Activated CD8-positive, alpha-beta memory T cell treated with anti-CD3 and anti-CD28 coated beads for 1 hour (primary cell): ENCODE results near the gene PLK2.

Experiments used
- DNase-seq, 2 donors: peaks; one replicate each; pipeline ENCODE4 v3.0.0-alpha.2; 2020; ENCODE audit warnings: low read depth in 1 of 2; ENCODE audit errors: extremely low read depth in 1 of 2

The PLK2 gene

DNA sequence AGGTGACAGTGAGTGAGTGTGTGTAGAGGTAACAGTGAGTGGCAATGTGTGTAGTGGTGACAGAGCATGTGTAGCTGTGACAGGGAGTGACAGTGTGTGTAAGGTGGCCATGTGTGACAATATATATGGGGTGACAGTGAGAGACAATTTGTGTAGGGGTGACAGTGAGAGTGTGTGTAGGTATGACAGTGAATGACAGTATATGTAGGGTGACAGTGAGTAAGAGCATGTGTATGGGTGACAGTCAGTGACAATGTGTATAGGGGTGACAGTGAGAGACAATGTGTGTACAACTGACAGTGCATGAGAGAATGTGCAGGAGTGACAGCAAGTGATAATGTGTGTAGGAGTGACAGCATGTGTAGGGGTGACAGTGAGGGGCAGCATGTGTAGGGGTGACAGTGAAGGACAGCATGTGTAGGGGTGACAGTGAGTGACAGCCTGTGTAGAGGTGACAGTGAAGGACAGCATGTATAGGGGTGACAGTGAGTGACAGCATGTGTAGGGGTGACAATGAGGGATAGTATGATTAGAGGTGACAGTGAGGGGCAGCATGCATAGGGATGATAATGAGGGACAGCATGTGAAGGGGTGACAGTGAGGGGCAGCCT, 21.3 kb upstream of the PLK2 start:
- DNase-seq = no peak

DNA sequence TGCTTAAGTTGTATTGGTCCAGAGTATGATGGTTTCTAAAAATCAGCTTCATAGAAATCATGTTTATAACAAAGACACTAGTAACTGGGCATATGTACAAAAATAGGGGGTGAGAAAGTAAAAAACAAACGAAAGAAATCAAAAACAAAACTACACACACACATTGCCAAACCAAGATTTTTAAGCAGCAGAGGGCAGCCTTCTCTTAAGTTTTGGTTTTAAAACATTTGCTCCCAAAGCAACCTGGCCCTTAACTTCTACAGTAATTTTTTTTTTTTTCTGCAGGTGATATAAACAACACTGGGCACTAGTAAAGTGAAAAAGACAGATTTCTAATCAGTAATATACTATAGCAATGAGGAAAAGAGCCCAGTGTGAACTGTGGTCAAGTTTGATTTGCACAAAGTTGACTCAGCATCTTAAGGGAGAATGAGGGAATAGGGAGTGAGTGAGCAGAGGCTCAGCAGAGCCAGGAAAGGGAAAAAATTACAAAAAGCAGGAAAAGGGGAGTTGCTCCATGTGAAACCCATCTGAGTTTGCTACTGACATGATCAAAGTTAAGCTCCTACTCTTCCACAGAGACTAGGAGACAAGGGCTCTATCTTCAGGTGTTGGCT, 18.0 kb upstream of the PLK2 start:
- no peak for DNase-seq

DNA sequence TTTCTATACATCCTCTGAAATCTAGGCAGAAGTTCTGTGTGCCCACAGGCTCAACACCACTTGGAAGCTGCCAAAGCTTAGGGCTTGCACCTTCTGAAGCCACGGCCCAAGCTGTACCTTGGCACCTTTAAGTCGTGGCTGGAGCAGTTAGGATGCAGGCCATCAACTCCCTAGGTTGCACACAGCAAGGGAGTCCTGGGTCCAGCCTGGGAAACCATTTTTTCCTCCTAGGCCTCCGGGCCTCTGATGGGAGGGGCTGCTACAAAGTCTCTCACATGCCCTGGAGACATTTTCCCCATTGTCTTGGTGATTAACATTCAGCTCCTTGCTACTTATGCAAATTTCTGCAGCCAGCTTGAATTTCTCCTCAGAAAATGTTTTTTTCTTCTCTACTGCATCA, 15.5 kb upstream of the PLK2 start:
- no peak for DNase-seq

DNA sequence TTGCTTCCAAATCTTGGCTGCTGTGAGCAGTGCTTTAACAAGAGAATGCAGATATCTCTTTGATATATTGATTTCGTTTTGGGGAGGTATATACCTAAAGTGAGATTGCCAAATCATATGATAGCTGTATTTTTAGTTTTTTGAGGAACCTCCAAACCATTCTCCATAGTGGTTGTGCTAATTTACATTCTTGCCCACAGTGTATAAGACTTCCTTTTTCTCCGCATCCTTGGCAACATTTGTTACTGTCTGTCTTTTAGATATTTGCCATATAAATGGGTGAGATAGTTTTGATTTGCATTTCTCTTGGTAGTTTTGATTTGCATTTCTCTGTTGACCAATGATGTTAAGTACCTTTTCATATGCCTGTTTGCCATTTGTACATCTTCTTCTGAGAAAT, 10.0 kb upstream of the PLK2 start:
- DNase-seq = no peak

DNA sequence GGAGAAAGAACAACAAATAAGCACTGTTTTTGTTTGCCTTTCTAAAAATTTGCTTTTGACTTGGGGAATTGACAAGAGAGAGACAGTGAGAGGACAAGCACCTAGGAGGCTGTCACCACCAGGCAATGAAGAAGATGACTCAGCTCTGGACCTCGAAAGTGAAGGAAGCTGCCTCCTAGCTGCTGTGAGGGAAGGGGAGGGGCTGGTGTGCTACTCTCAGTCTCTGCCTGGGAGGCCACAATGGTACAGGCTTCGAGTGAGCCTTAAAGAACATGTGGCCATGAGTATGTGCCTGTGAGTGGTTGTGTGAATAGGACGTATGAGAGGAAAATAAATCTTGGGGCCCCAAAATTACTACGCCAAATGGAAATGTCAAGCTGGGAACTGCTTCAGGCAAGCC, 7.1 kb upstream of the PLK2 start:
- DNase-seq = no peak

DNA sequence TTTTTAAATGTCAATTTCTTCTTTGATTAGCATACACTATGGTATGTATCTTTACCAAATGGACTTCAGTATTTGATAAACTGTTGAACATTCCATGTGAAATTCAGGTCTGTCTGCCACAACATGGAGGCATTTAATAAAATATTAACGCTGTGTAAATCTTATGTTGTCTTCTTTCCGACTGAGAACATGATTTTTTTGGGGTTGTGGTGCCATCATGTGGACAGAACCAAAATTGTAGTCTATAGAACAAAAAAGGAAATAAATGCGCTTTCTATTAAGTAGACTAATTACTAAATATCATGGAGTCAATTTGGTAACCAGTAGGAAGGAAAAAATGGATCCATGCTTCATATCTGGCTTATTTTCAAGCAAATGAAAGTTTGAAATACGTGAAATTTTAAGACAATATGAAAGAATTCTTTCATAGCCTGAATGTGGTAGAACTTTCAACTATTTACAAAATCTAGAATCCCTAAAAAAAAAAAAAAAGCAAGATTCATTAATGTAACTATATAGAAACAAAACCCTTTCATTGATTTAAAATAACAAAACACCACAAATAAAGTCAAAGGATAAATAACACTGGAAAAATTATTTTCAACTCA, 2.8 kb upstream of the PLK2 start:
- DNase-seq = no peak

DNA sequence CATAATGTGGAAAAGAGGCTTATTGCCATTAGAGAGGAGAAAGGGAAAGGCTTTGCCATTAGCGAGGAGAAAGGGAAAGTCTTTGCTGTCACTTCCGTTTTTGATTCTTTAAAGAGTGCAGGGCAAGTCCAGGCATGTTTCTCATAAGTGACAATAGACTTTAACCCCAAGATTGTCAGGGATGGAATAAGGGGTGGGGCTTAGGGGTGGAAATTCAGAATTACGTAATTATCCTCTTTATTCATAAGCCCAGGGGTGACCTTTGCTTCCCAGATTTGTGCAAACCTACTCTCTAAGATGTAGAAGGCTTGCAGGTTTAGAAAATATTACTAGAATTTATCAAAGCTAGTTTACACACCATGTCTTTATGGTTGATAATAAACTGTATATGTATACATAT, 2.3 kb upstream of the PLK2 start:
- DNase-seq = no peak

DNA sequence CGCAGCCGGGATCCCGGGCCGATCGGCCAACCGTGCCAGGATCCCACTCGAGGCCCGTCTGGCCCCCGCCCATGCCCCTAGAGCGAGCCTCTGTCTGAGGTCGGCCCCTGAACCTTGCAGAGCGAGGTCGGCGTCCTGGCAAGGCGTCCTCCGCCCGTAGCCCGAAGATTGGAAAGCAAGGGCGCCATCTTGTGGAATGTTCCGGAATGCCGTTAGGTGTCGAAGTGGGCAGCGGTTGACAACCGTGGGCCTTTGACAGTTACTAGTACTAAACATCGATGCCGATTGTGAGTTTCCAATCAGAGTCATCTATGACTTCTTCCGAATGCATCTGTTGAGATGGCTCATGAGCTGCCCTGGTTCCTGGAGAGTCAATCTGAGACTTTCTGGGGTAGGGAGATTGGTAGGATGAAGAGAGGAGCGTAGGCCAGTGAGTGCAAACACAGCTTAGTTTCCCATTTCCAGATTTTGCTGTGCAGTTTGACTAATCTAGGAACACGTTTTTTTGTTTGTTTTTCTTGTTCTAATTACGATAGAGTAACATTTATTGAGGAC, 923 bp upstream of the PLK2 start:
- peak; percentile 79 to 80 for DNase-seq

DNA sequence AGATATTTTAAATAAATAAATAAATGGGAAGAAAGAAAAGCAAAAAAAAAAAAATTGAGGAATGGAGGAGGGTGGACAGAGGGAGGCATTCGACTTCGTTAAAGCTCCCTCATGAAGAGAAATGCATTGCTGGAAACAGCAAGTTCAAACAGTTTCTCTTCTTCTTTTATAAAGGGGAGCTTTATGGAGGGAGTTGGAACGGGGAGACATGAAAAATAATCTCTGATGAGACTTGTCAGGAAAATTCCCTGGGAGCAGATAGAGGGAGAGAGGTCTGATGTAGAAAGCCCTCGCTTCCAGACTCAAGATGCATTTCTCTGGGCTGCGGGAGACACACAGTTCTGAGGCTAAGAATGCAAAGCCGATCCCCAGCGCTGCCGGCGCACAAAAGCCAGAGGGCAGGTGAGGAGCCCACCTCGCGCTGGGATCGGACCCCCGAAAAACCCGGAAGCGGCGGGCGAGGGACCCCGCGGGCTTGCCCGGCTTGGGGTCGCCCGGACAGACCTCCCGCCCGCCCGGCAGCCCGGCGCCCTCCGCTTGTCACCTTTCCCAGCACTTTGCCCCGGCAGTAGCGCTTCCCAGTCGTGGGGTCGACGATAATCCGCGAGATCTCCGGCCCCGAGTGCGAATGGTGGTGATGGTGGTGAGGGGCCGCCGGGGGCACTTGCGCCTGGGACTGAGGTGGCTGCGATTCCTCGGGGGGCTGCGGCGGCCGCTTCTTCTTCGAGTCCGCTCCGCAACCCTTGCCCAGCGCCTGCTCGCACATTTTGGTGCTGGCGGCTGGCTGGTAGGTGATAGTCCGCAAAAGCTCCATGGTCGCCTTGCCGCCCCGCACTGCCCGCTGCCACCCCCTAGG, 512 bp downstream of the PLK2 start:
- peak in 1 of 2 donors; percentile 14 for DNase-seq

DNA sequence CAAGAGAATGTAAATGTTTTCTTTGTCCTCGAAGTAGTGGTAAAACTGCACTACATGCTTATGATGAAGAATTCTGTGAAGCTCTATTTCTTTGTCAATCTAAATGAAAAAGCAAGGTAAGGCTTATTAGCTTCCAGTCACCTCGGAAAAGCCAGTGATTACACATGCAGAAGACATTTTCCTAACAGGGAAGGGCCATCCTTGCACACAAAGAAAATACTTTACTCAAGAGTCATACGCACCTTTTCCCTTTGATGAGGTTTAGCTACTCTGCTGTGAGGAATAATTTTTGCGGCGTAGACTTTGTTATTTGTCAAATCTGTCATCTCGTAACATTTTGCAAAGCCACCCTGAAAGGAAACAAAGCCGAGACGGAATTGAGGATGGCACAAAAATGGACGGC, 1.1 kb downstream of the PLK2 start:
- DNase-seq = no peak

DNA sequence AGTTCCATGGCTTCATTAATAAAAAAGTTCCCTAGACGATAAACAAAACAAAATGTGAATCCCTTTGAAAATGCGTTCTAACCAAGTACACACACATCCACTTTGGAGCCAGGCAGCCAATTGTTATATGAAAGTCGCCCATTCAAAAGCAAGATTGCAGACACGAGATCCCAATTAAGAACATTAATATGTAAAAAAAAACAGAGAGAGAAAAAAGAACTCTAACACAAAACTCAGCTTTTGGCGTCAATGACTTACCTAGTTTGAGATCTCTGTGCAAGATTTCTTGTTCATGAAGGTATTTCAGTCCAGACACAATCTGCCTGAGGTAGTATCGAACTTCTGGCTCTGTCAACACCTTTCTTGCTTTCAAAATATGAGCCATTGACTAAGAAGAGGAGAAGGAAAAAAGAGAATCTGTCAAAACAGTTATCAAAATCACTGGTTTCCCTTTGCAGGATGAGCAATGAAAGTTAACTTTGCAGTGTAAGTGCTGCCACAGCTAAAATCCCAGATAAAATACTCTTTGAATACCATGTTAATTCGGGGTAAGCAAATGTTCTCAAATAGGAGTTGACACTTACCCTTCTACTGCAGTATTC, 1.6 kb downstream of the PLK2 start:
- DNase-seq = no peak

DNA sequence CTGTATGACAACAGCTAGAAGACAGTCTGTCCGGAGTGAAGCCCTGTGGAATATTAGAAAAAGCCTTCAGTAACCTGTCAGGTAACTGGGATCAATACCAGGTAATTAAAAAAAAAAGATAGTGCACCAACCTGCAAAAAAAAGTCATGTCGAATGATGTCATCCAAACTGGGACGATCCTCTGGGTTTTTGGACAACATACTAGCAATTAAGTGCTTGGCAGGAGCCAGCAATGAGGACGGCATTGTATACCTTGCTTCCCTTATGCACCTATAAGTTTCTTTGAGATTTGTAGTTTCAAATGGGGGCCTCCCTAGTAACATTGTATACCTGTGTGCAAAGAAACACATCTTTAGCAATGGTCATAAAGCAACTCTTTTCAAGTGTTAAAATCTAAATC, 2.8 kb downstream of the PLK2 start:
- no peak for DNase-seq

DNA sequence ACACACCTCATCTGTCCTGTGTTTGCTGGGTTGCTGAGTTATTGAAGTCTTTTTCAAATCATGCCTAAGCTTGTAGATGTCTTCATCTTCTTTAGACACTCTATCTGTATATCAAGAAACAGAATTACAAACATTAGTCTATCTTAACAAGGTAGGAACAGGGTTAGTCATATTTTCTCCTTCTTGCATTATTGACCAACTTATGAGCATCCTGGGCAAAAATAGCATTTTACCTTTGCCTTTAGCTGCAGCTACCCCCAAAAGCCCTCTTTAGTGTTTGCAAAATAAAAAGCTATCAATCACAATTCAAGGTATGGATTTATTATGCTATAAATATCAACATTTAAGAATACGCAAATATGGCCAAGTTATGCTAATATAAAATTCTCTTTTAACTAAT, 3.4 kb downstream of the PLK2 start:
- no peak for DNase-seq

DNA sequence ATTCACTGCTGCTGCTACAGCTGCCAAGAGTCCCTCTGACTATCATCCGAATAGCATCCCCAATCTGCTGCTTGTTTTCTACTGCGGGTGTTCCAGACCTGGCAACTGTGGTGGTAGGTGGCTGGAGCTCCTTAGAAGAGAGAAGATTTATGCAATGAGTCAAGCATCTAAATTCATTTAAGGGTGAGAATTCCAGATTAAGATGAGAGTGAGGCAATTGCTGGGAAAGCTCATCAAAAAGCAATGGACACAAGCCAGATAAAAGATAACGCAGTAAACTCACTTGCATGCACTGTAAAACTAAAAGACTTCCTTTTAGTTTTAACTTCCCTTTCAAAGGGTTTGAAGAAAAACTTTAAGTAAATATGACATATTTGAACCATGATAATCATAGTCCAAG, 3.9 kb downstream of the PLK2 start:
- DNase-seq = no peak

DNA sequence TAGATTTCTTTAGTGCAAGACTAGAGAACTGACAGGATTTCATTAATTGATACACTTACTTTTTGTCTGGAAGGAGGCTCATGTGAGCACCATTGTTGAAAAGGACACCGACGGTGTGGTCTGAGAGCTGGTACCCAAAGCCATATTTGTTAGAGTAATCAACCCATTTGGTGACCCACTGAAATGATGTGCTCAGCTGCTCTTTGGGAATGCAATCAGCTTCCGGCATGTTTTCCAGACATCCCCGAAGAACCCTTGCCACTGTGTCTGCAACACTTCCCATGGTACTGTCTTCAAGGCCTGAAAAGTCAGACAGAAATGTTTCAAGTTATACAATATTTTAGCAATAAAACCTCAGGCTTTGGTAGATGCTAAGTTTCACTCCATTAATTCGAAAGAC, 4.4 kb downstream of the PLK2 start:
- no peak for DNase-seq

DNA sequence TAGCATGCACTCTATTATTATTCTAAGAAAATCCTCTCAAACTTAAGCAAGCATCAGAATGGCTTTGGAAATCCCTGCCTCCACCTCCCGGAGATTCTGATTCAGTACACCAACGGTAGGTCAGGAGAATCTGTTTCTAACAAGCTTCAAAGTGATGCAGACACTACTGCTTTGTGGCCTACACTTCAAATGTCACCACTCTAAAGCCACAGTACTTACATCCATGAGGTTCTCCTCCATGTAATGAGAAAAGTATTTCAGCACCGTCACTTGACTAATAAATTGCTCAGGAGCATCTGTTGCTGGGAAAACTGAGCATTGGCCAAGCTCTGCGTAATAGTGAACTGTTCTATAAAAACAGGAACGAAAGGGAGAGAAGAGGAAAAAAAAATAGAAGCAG, 4.8 kb downstream of the PLK2 start:
- no peak for DNase-seq

DNA sequence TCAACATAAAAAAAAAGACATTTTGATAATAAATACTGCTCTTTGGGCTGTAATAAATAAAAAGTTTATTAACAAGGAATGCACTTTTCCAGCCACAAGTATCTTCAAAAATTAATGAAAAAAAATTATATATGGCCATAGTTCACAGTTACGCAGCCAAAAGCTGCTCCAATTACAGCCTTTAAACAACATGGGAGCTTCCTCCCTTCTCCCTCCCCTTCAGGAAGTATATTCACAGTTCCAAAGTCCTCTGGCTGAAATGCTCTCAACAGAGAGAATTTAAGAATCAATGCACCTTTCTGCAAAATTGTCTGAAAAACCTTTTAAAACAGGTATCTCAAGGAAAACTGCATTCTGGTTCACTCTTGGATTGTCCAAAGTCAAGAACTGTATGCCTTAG, 5.9 kb downstream of the PLK2 start:
- DNase-seq = no peak

DNA sequence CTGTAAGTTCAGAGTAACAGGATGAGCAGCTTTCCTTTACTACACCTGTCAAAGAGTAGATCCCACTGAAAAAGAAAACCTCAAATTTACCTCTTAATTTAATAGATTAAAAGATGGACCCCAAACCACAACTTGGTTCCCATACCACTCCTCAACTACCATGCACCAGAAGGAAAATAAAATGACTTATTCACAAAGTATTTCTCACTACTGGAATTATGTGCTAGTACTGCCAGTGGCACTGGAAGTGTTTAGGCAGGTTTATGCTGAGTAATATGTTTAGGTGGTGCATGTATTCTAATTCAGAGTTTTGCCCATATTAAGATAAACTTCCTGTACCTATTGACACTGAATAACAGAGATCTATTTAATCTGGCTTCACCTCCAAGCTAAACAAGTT, 6.6 kb downstream of the PLK2 start:
- no peak for DNase-seq

DNA sequence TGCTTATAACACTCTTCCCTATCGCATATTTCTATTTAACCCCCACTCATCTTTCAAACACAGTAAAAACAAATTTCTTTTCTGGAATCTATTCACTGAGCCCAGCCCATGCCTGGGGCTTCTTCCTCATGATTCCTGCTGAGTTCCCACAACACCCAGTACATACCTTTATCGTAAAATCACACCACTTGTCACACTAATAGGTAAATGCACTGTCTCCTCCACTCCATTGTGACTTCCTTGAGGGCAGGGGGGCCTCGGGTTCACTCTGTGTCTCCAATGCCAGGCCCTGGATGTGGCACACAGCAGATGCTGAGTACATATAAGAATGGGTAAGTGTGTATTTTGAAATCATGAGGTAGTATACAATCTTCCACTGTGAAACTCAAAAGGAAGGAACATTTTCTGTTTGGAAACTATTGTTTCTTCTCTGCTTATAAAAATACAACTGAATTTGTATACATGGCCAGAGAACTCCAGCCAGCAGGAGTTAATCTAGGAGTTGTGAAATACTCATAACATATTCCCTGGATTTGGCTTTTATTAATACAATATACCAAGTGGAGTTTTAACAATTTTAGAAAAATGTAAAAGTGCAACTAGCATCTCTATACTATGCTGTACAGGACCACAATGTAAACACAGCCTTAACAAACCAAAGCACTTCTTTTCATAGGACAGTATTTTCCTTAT, 7.2 kb downstream of the PLK2 start:
- no peak for DNase-seq

DNA sequence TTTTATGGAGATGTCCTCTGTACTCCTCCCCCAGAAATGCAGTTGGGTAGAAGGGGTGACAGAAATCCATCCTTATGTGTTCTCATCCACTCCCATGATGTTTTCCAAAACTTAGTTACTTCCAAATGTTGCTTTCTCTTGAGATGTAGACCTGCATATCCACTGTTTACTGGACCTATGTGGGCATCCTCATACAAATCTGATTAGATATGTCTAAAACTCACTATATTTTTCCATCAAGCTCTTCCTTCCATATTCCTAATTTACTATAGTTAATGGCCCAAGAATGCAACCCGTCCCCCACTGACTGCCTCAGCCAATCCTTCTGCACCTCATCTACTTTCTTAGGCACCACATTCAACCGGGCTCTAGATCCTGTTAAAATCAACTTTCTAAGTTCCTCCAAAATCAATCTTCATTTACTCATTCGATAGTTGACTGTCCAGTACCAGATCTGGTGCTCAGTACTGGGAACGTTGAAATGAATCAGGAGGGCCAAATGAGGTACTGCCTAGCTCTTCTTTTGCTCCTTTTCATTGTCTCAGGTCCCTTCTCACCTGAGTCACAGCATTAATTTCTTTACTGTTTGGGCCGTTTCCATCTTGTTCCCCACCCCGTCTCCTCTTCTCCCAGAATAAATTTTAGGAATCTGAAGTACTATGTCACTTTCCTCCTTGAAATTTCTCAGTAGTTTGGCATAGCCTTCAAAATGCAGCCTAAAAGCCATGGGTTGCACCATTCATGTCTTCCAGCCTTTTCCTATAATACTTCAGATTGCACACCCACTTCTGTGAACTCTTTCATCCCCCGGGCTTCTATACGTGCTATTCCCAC, 7.9 kb downstream of the PLK2 start:
- DNase-seq = no peak
